ENCODE measurements around the gene CACNA1C.

The CACNA1C gene

DNA sequence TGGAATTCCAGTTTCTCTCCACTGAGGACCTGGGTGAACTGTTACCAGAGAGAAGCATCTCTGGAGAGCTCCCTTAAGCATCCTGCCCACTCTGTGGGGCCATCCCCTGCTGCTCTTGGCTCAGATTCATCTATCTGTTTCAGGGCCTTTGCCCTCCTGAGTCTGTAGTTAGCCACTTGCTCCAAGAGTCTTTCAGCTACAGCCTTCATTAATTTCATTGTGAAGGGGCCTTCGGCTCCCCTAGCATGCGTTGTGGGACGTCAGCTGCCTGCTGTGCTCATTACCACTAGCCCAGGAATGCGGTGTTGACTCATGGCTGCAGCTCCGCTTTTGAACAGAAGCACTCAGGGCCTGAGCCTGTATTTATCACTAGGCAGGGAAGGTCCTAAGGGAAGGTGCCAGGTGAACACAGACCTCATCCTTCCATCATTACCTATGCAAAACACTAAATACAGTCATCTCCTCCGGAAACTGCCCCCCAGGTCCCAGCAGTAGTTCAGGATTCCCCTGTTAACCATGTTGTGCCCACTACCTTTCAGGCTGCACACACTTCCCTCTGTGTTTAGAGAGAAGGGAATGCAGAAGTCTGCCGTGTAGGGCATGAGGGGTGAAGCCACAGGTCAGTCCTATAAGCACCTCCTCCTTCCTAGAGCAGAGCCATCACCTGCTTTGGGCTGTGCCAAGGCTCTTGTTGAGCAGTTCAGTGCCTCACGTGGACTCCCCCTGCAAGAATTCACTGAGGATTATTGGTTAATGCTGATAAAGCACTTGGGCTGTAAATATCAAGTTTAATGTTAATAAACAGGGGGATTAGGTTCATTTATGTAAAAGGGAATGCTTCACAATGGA is 191.4 kb downstream of the CACNA1C start:
- H3K4me3 ChIP-seq (ENCODE audit: low read length) = no peak overlapping the region
- TF ChIP-seq, protein P1, sequence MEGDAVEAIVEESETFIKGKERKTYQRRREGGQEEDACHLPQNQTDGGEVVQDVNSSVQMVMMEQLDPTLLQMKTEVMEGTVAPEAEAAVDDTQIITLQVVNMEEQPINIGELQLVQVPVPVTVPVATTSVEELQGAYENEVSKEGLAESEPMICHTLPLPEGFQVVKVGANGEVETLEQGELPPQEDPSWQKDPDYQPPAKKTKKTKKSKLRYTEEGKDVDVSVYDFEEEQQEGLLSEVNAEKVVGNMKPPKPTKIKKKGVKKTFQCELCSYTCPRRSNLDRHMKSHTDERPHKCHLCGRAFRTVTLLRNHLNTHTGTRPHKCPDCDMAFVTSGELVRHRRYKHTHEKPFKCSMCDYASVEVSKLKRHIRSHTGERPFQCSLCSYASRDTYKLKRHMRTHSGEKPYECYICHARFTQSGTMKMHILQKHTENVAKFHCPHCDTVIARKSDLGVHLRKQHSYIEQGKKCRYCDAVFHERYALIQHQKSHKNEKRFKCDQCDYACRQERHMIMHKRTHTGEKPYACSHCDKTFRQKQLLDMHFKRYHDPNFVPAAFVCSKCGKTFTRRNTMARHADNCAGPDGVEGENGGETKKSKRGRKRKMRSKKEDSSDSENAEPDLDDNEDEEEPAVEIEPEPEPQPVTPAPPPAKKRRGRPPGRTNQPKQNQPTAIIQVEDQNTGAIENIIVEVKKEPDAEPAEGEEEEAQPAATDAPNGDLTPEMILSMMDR (IDR thresholded peaks at IDR 0.05; ENCODE audit: low read depth, low read length, poor library complexity, severe bottlenecking) = no peak
- no peak for TF ChIP-seq EZH2phosphoT487 (IDR thresholded peaks at IDR 0.05; ENCODE audit: borderline replicate concordance, low read length)
- H3F3A ChIP-seq (ENCODE audit: control insufficient read depth, insufficient read depth) = peaks cover 10% of the 10 kb centered on the region
- no peaks in the 10 kb centered on the region for H3K9me3 ChIP-seq (ENCODE audit: control insufficient read depth, insufficient read depth, low read length)
- H4K20me1 ChIP-seq (ENCODE audit: control insufficient read depth, insufficient read depth, low read depth, low read length) = no peaks in the 10 kb centered on the region
- H3K79me2 ChIP-seq (ENCODE audit: control insufficient read depth, low read length) = no peaks in the 10 kb centered on the region
- H3K4me1 ChIP-seq (ENCODE audit: control insufficient read depth, low read length) = peaks cover 47% of the 10 kb centered on the region
- H3K27me3 ChIP-seq (ENCODE audit: control insufficient read depth, low read length) = no peaks in the 10 kb centered on the region
- H3K9me2 ChIP-seq (replicated peaks; ENCODE audit: control insufficient read depth, low read length) = no peaks in the 10 kb centered on the region
- no peak overlapping the region for H3K4me2 ChIP-seq (ENCODE audit: low read length)
- peaks cover 6% of the 10 kb centered on the region for H3K36me3 ChIP-seq (ENCODE audit: control insufficient read depth, low read length)
- no peak overlapping the region for H3K27ac ChIP-seq (ENCODE audit: low read depth, low read length)

- Histone ChIP-seq H3K79me2 (ENCODE audit: control insufficient read depth, low read length) (no peaks in the 10 kb centered on the region), H4K20me1 (ENCODE audit: control insufficient read depth, insufficient read depth, low read depth, low read length) (no peaks in the 10 kb centered on the region), H3F3A (ENCODE audit: control insufficient read depth, insufficient read depth) (peaks cover 13% of the 10 kb centered on the region), H3K4me1 (ENCODE audit: control insufficient read depth, low read length) (peaks cover 67% of the 10 kb centered on the region), H3K4me3 (ENCODE audit: low read length) (peak overlapping the region; percentile 44), H3K9me3 (ENCODE audit: control insufficient read depth, insufficient read depth, low read length) (no peaks in the 10 kb centered on the region), H3K27ac (ENCODE audit: low read depth, low read length) (peak overlapping the region; percentile 53), H3K9me2 (replicated peaks; ENCODE audit: control insufficient read depth, low read length) (no peaks in the 10 kb centered on the region), H3K36me3 (ENCODE audit: control insufficient read depth, low read length) (peaks cover 8% of the 10 kb centered on the region), H3K4me2 (ENCODE audit: low read length) (peak overlapping the region; percentile 72), H3K27me3 (ENCODE audit: control insufficient read depth, low read length) (no peaks in the 10 kb centered on the region)
- no peak for TF ChIP-seq EZH2phosphoT487 (IDR thresholded peaks at IDR 0.05; ENCODE audit: borderline replicate concordance, low read length)
- TF ChIP-seq, protein P1 (IDR thresholded peaks at IDR 0.05; ENCODE audit: low read depth, low read length, poor library complexity, severe bottlenecking) = no peak
These were observed 193.6 kb downstream of the CACNA1C start for GRCh38 chr12:2246358-2246757.

DNA sequence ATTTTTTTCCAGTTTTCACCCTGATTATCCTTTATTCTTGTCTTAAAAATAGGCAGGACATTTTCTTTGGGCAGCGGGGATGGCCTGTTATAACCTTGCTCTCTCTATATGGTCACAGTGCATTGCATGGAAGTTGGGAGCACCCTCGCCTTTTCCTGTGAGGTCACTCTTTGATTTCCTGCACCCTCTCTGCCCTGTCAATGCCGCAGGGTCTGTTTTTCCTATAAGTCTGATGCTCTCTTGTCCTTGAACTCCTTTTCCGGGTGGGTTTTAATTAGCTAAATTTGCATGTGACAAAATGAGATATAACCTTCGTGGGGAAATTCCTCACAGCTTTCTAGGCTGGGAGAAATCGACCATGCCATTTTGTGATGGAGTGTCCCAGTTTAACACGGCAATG is 194.3 kb downstream of the CACNA1C start:
- Histone ChIP-seq H3K27me3 (ENCODE audit: control insufficient read depth, low read length) (no peaks in the 10 kb centered on the region), H3K4me2 (ENCODE audit: low read length) (peak overlapping the region; percentile 72), H3K27ac (ENCODE audit: low read depth, low read length) (peak overlapping the region; percentile 83), H3F3A (ENCODE audit: control insufficient read depth, insufficient read depth) (peaks cover 13% of the 10 kb centered on the region), H3K9me2 (replicated peaks; ENCODE audit: control insufficient read depth, low read length) (no peaks in the 10 kb centered on the region), H3K79me2 (ENCODE audit: control insufficient read depth, low read length) (no peaks in the 10 kb centered on the region), H3K4me1 (ENCODE audit: control insufficient read depth, low read length) (peaks cover 71% of the 10 kb centered on the region), H3K9me3 (ENCODE audit: control insufficient read depth, insufficient read depth, low read length) (no peaks in the 10 kb centered on the region), H3K4me3 (ENCODE audit: low read length) (peak overlapping the region; percentile 23), H4K20me1 (ENCODE audit: control insufficient read depth, insufficient read depth, low read depth, low read length) (no peaks in the 10 kb centered on the region), H3K36me3 (ENCODE audit: control insufficient read depth, low read length) (peaks cover 8% of the 10 kb centered on the region)
- TF ChIP-seq EZH2phosphoT487 (IDR thresholded peaks at IDR 0.05; ENCODE audit: borderline replicate concordance, low read length) = no peak
- TF ChIP-seq, protein P1 (IDR thresholded peaks at IDR 0.05; ENCODE audit: low read depth, low read length, poor library complexity, severe bottlenecking) = no peak

All from DOHH2 (cell line).